ENCODE results near the gene MPC2.

DNA sequence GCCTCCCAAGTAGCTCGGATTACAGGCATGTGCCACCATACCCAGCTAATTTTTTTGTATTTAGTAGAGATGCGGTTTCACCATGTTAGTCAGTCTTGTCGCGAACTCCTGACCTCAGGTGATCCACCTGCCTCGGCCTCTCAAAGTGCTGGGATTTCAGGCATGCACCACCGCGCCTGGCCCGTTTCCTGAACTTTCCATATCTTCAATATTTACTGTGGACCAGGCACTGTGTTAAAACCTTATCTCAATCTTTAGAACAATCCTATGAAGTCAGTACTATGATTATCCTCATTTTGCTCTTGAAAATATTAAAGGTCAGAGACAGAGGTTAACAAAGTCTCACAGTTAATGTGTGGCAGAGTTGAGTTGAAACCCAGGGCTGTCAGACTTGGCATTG lies 21.3 kb downstream of the MPC2 start:
- TF ChIP-seq FOXA1 (IDR thresholded peaks at IDR 0.05) = no peak
- TF ChIP-seq BHLHE40 (IDR thresholded peaks at IDR 0.05; ENCODE audit: borderline replicate concordance) = no peak
- no peak for TF ChIP-seq ELF4 (IDR thresholded peaks at IDR 0.05)
- no peak for TF ChIP-seq SP1 (IDR thresholded peaks at IDR 0.05)
